ENCODE data around the gene APOBEC3F. TPM values are rescaled to one million over a fixed set of nuclear protein-coding genes. Genes with fewer than 3 reads are reported as not detected.
A peak's percentile ranks its signal among the peaks of the same experiment; 100 is the strongest.

Gene APOBEC3F
- polyA plus RNA-seq, 2 of the 4 experiments (the other 2 are of a cell fraction) = 2.9 to 3.3 TPM

GRCh38 chr22:39087881-39088684 is 47.4 kb downstream of the APOBEC3F start:
- WGBS (ENCODE audit: missing lambda C conversion rate) = 70% methylated on average over 13 of the region's 18 CpGs
- peak in 1 of 2 experiments; percentile 47; a peak in 3 of 6 replicates for ATAC-seq
- no peak overlapping the region for H3K4me2 ChIP-seq
- no peaks in the 10 kb centered on the region for H3K9me3 ChIP-seq
- DNase-seq (ENCODE audit: low read depth in 1 of 2, low spot score in 1 of 2) = no peak
- POLR2A ChIA-PET = no interaction called here
- no peaks in the 10 kb centered on the region for H3K4me1 ChIP-seq
- H3K27ac ChIP-seq = no peak overlapping the region
- CTCF ChIA-PET = interaction anchor here (1.4 kb wide), 1 partner anchor 10 kb away, joined by 3 read pairs; no protein-coding TSS in a partner anchor
- no peak overlapping the region for H3K4me3 ChIP-seq
- FAIRE-seq = no peak
- no peak for TF ChIP-seq CBX8 (IDR thresholded peaks at IDR 0.05)

GRCh38 chr22:39088685-39089032 is 48.0 kb downstream of the APOBEC3F start:
- POLR2A ChIA-PET = no interaction called here
- no peak for TF ChIP-seq MYC (IDR thresholded peaks at IDR 0.05; ENCODE audit: borderline replicate concordance, low read length)
- TF ChIP-seq PHF8 (IDR thresholded peaks at IDR 0.05; ENCODE audit: borderline replicate concordance, low read depth) = no peak
- no peak for TF ChIP-seq HMGXB4 (CRISPR knock-in tag; IDR thresholded peaks at IDR 0.05; ENCODE audit: borderline replicate concordance)
- no peak for TF ChIP-seq RCOR1 (IDR thresholded peaks at IDR 0.05; ENCODE audit: low read depth, low read length)
- no peak for TF ChIP-seq RARB (CRISPR knock-in tag; IDR thresholded peaks at IDR 0.05)
- no peak for TF ChIP-seq HDAC2 (IDR thresholded peaks at IDR 0.05)
- no peak for TF ChIP-seq ZFP36 (IDR thresholded peaks at IDR 0.05; ENCODE audit: borderline replicate concordance, partially characterized antibody)
- no peak for TF ChIP-seq SREBF2 (IDR thresholded peaks at IDR 0.05)
- TF ChIP-seq PBX3 (IDR thresholded peaks at IDR 0.05) = no peak
- no peak for TF ChIP-seq SMC3 (IDR thresholded peaks at IDR 0.05)
- CTCF ChIA-PET = interaction anchor here (0.6 to 1.4 kb wide), 2 partner anchors 10 to 246 kb away, joined by 3 read pairs; no protein-coding TSS in a partner anchor

GRCh38 chr22:39089928-39090327 is 49.3 kb downstream of the APOBEC3F start:
- no peak for TF ChIP-seq ATOH8 (CRISPR knock-in tag; IDR thresholded peaks at IDR 0.05; ENCODE audit: low read depth)
- TF ChIP-seq KDM5A (IDR thresholded peaks at IDR 0.05) = no peak
- no peak for TF ChIP-seq EHF (CRISPR knock-in tag; IDR thresholded peaks at IDR 0.05)
- no peak for TF ChIP-seq ELK1 (IDR thresholded peaks at IDR 0.05; ENCODE audit: low read depth, low read length)
- TF ChIP-seq CEBPB (IDR thresholded peaks at IDR 0.05) = no peak
- no peak for TF ChIP-seq JUN (IDR thresholded peaks at IDR 0.05)
- TF ChIP-seq ZFP36 (IDR thresholded peaks at IDR 0.05; ENCODE audit: borderline replicate concordance, partially characterized antibody) = no peak
- no peak for TF ChIP-seq EP300 (IDR thresholded peaks at IDR 0.05)
- no peak for TF ChIP-seq JUNB (IDR thresholded peaks at IDR 0.05)

More at GRCh38 chr22:39088685-39089032, 48.0 kb downstream of the APOBEC3F start:
- Histone ChIP-seq H3K4me1 (no peaks in the 10 kb centered on the region), H3K9me3 (no peaks in the 10 kb centered on the region), H3K4me3 (no peak overlapping the region), H3K27ac (no peak overlapping the region), H3K4me2 (no peak overlapping the region)
- DNase-seq (ENCODE audit: low read depth in 1 of 2, low spot score in 1 of 2) = no peak
- FAIRE-seq = no peak
- 60% methylated on average over 1 of the region's 5 CpGs for WGBS (ENCODE audit: missing lambda C conversion rate)
- ATAC-seq = no peak

More at GRCh38 chr22:39089928-39090327, 49.3 kb downstream of the APOBEC3F start:
- Histone ChIP-seq H3K4me3 (no peak overlapping the region), H3K27ac (no peak overlapping the region), H3K4me1 (no peaks in the 10 kb centered on the region), H3K4me2 (no peak overlapping the region), H3K9me3 (no peaks in the 10 kb centered on the region)
- WGBS (ENCODE audit: missing lambda C conversion rate) = 41% methylated on average over 6 of the region's 6 CpGs
- FAIRE-seq (no peak), ATAC-seq (no peak), DNase-seq (ENCODE audit: low read depth in 1 of 2, low spot score in 1 of 2) (no peak)
- POLR2A ChIA-PET = no interaction called here
- CTCF ChIA-PET = interaction anchor here (1.4 kb wide), 1 partner anchor 8 kb away, joined by 3 read pairs; no protein-coding TSS in a partner anchor
